ENCODE data around the gene MTMR3.

Gene MTMR3

GRCh38 chr22:30007361-30007760 is 124.4 kb downstream of the MTMR3 start:
- H3K4me3 ChIP-seq (ENCODE audit: low read length), result no peak overlapping the region
- H3K4me1 ChIP-seq (ENCODE audit: insufficient read depth, low read length), result peaks cover 11% of the 10 kb centered on the region
- no peak overlapping the region for H2AFZ ChIP-seq (ENCODE audit: low read depth, low read length)
- peaks cover 61% of the 10 kb centered on the region for H3K36me3 ChIP-seq (ENCODE audit: insufficient read depth, low read length)
- H3K27me3 ChIP-seq (ENCODE audit: insufficient read depth, low read length), result no peaks in the 10 kb centered on the region
- H3K9me3 ChIP-seq (ENCODE audit: low read length), result no peaks in the 10 kb centered on the region

- Histone ChIP-seq H3K27me3 (ENCODE audit: insufficient read depth, low read length) (no peaks in the 10 kb centered on the region), H3K36me3 (ENCODE audit: insufficient read depth, low read length) (peaks cover 63% of the 10 kb centered on the region), H2AFZ (ENCODE audit: low read depth, low read length) (no peak overlapping the region), H3K9me3 (ENCODE audit: low read length) (no peaks in the 10 kb centered on the region), H3K4me3 (ENCODE audit: low read length) (no peak overlapping the region), H3K4me1 (ENCODE audit: insufficient read depth, low read length) (peaks cover 11% of the 10 kb centered on the region)
Measured at GRCh38 chr22:30008401-30008800, 125.4 kb downstream of the MTMR3 start.

GRCh38 chr22:30009478-30009877 is 126.5 kb downstream of the MTMR3 start:
- H3K9me3 ChIP-seq (ENCODE audit: low read length), result no peaks in the 10 kb centered on the region
- peaks cover 11% of the 10 kb centered on the region for H3K4me1 ChIP-seq (ENCODE audit: insufficient read depth, low read length)
- no peaks in the 10 kb centered on the region for H3K27me3 ChIP-seq (ENCODE audit: insufficient read depth, low read length)
- no peak overlapping the region for H3K4me3 ChIP-seq (ENCODE audit: low read length)
- H3K36me3 ChIP-seq (ENCODE audit: insufficient read depth, low read length), result peaks cover 69% of the 10 kb centered on the region
- no peak overlapping the region for H2AFZ ChIP-seq (ENCODE audit: low read depth, low read length)

- Histone ChIP-seq H3K9me3 (ENCODE audit: low read length) (no peaks in the 10 kb centered on the region), H3K4me3 (ENCODE audit: low read length) (no peak overlapping the region), H3K27me3 (ENCODE audit: insufficient read depth, low read length) (no peaks in the 10 kb centered on the region), H2AFZ (ENCODE audit: low read depth, low read length) (no peak overlapping the region), H3K36me3 (ENCODE audit: insufficient read depth, low read length) (peaks cover 76% of the 10 kb centered on the region), H3K4me1 (ENCODE audit: insufficient read depth, low read length) (peaks cover 11% of the 10 kb centered on the region)
Measured at GRCh38 chr22:30010789-30011405, 127.9 kb downstream of the MTMR3 start.

GRCh38 chr22:30013201-30013600 is 130.2 kb downstream of the MTMR3 start:
- peaks cover 5% of the 10 kb centered on the region for H3K4me1 ChIP-seq (ENCODE audit: insufficient read depth, low read length)
- H2AFZ ChIP-seq (ENCODE audit: low read depth, low read length), result no peak overlapping the region
- no peak overlapping the region for H3K4me3 ChIP-seq (ENCODE audit: low read length)
- H3K9me3 ChIP-seq (ENCODE audit: low read length), result no peaks in the 10 kb centered on the region
- H3K27me3 ChIP-seq (ENCODE audit: insufficient read depth, low read length), result no peaks in the 10 kb centered on the region
- peaks cover 84% of the 10 kb centered on the region for H3K36me3 ChIP-seq (ENCODE audit: insufficient read depth, low read length)

- H2AFZ ChIP-seq (ENCODE audit: low read depth, low read length), result no peak overlapping the region
- no peaks in the 10 kb centered on the region for H3K9me3 ChIP-seq (ENCODE audit: low read length)
- no peaks in the 10 kb centered on the region for H3K27me3 ChIP-seq (ENCODE audit: insufficient read depth, low read length)
- H3K4me3 ChIP-seq (ENCODE audit: low read length), result no peak overlapping the region
- H3K36me3 ChIP-seq (ENCODE audit: insufficient read depth, low read length), result peaks cover 77% of the 10 kb centered on the region
- H3K4me1 ChIP-seq (ENCODE audit: insufficient read depth, low read length), result no peaks in the 10 kb centered on the region
Measured at GRCh38 chr22:30014244-30014643, 131.3 kb downstream of the MTMR3 start.

GRCh38 chr22:30015229-30015797 is 132.3 kb downstream of the MTMR3 start:
- Histone ChIP-seq H3K9me3 (ENCODE audit: low read length) (no peaks in the 10 kb centered on the region), H3K36me3 (ENCODE audit: insufficient read depth, low read length) (peaks cover 78% of the 10 kb centered on the region), H3K4me3 (ENCODE audit: low read length) (no peak overlapping the region), H3K27me3 (ENCODE audit: insufficient read depth, low read length) (no peaks in the 10 kb centered on the region), H2AFZ (ENCODE audit: low read depth, low read length) (no peak overlapping the region), H3K4me1 (ENCODE audit: insufficient read depth, low read length) (no peaks in the 10 kb centered on the region)

- Histone ChIP-seq H3K36me3 (ENCODE audit: insufficient read depth, low read length) (peaks cover 78% of the 10 kb centered on the region), H3K4me3 (ENCODE audit: low read length) (no peak overlapping the region), H3K4me1 (ENCODE audit: insufficient read depth, low read length) (no peaks in the 10 kb centered on the region), H3K27me3 (ENCODE audit: insufficient read depth, low read length) (no peaks in the 10 kb centered on the region), H2AFZ (ENCODE audit: low read depth, low read length) (no peak overlapping the region), H3K9me3 (ENCODE audit: low read length) (no peaks in the 10 kb centered on the region)
Measured at GRCh38 chr22:30015846-30016245, 132.9 kb downstream of the MTMR3 start.

- H3K9me3 ChIP-seq (ENCODE audit: low read length), result no peaks in the 10 kb centered on the region
- H3K4me3 ChIP-seq (ENCODE audit: low read length), result no peak overlapping the region
- no peaks in the 10 kb centered on the region for H3K27me3 ChIP-seq (ENCODE audit: insufficient read depth, low read length)
- H3K4me1 ChIP-seq (ENCODE audit: insufficient read depth, low read length), result no peaks in the 10 kb centered on the region
- H3K36me3 ChIP-seq (ENCODE audit: insufficient read depth, low read length), result peaks cover 82% of the 10 kb centered on the region
- no peak overlapping the region for H2AFZ ChIP-seq (ENCODE audit: low read depth, low read length)
Measured at GRCh38 chr22:30016596-30016995, 133.6 kb downstream of the MTMR3 start.

- no peak overlapping the region for H2AFZ ChIP-seq (ENCODE audit: low read depth, low read length)
- H3K4me1 ChIP-seq (ENCODE audit: insufficient read depth, low read length), result no peaks in the 10 kb centered on the region
- no peak overlapping the region for H3K4me3 ChIP-seq (ENCODE audit: low read length)
- H3K9me3 ChIP-seq (ENCODE audit: low read length), result no peaks in the 10 kb centered on the region
- H3K27me3 ChIP-seq (ENCODE audit: insufficient read depth, low read length), result no peaks in the 10 kb centered on the region
- peaks cover 82% of the 10 kb centered on the region for H3K36me3 ChIP-seq (ENCODE audit: insufficient read depth, low read length)
Measured at GRCh38 chr22:30017375-30018223, 134.6 kb downstream of the MTMR3 start.

- H3K9me3 ChIP-seq (ENCODE audit: low read length), result no peaks in the 10 kb centered on the region
- peaks cover 88% of the 10 kb centered on the region for H3K36me3 ChIP-seq (ENCODE audit: insufficient read depth, low read length)
- no peaks in the 10 kb centered on the region for H3K4me1 ChIP-seq (ENCODE audit: insufficient read depth, low read length)
- no peak overlapping the region for H2AFZ ChIP-seq (ENCODE audit: low read depth, low read length)
- no peak overlapping the region for H3K4me3 ChIP-seq (ENCODE audit: low read length)
- no peaks in the 10 kb centered on the region for H3K27me3 ChIP-seq (ENCODE audit: insufficient read depth, low read length)
Measured at GRCh38 chr22:30020511-30020910, 137.5 kb downstream of the MTMR3 start.

GRCh38 chr22:30021338-30021737 is 138.4 kb downstream of the MTMR3 start:
- no peak overlapping the region for H2AFZ ChIP-seq (ENCODE audit: low read depth, low read length)
- no peaks in the 10 kb centered on the region for H3K9me3 ChIP-seq (ENCODE audit: low read length)
- H3K27me3 ChIP-seq (ENCODE audit: insufficient read depth, low read length), result no peaks in the 10 kb centered on the region
- H3K4me3 ChIP-seq (ENCODE audit: low read length), result no peak overlapping the region
- H3K4me1 ChIP-seq (ENCODE audit: insufficient read depth, low read length), result no peaks in the 10 kb centered on the region
- peaks cover 88% of the 10 kb centered on the region for H3K36me3 ChIP-seq (ENCODE audit: insufficient read depth, low read length)

GRCh38 chr22:30021881-30022619 is 139.1 kb downstream of the MTMR3 start:
- H2AFZ ChIP-seq (ENCODE audit: low read depth, low read length), result no peak overlapping the region
- H3K4me3 ChIP-seq (ENCODE audit: low read length), result no peak overlapping the region
- H3K4me1 ChIP-seq (ENCODE audit: insufficient read depth, low read length), result no peaks in the 10 kb centered on the region
- no peaks in the 10 kb centered on the region for H3K9me3 ChIP-seq (ENCODE audit: low read length)
- peaks cover 88% of the 10 kb centered on the region for H3K36me3 ChIP-seq (ENCODE audit: insufficient read depth, low read length)
- H3K27me3 ChIP-seq (ENCODE audit: insufficient read depth, low read length), result no peaks in the 10 kb centered on the region

All from neuron (in vitro differentiated cells).